ENCODE measurements around the gene ACP1.

DNA sequence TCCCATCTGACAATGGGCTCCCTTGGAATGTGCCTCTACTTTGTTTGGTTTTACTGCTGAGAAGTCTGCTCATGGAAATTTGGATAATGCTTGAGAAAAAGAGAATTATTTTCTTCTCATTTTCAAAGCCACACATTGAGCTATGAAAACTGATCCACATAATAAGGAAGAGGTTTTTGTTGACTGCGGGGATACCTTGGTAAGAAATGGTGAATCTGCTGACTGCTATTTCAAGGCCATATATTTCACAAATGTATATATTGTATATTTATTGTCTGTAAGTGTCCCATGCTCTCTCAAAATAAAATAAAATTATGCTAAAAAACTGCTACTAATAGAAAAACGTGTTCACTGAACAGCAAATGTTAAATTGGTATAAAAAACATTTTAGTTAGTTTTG is 16.0 kb upstream of the ACP1 start:
- TF ChIP-seq CTCF (IDR thresholded peaks at IDR 0.05) (no peak), POLR2A (IDR thresholded peaks at IDR 0.05) (no peak), EP300 (IDR thresholded peaks at IDR 0.05) (no peak)
